ENCODE data around the gene NR2C2AP. TPM values are rescaled to one million over a fixed set of nuclear protein-coding genes. Genes with fewer than 3 reads are reported as not detected.
A peak's percentile ranks its signal among the peaks of the same experiment; 100 is the strongest.
"Not testable (repeated sequence)": the region's sequence is repeated elsewhere in the genome, so short reads cannot be mapped to it uniquely, and the experiment has no call there.

Gene NR2C2AP
- polyA plus RNA-seq, 1 donor = 11.4 TPM

DNA sequence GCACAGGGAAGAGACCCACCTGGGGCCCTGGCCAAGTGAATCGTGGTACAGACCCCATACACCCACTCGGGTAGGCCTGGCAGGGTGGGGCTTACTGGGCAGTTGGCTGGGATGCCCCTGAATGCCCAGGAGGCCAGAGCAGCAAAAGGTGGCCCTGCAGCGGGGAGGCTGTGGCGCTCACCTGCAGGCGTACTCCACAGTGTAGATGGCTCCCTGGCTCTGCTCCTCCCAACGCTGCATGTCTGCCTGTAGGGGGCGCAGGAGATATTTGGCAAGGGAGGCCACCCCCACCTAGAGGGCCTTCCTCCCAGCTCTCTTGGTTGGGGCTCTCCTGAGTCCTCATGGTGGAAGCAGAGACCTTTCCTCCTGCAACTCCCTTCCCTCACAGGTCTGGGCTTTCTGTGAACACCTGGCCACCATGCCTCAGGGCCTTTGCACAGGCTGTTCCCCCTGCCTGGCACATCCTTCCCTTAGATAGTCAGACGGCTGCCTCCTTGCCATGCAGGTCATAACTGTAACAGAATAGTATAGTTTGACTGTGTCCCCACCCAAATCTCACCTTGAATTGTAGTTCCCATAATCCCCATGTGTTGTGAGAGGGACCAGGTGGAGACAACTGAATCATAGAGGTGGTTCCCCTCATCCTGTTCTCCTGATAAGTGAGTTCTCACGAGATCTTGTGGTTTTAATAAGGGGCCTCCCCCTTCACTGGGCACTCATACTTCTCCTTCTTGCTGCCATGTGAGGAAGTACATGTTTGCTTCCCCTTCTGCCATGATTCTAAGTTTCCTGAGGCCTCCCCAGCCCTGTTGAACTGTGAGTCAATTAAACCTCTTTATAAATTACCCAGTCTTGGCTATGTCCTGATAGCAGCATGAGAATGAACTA lies 17.1 kb downstream of the NR2C2AP start:
- no peak for DNase-seq

DNA sequence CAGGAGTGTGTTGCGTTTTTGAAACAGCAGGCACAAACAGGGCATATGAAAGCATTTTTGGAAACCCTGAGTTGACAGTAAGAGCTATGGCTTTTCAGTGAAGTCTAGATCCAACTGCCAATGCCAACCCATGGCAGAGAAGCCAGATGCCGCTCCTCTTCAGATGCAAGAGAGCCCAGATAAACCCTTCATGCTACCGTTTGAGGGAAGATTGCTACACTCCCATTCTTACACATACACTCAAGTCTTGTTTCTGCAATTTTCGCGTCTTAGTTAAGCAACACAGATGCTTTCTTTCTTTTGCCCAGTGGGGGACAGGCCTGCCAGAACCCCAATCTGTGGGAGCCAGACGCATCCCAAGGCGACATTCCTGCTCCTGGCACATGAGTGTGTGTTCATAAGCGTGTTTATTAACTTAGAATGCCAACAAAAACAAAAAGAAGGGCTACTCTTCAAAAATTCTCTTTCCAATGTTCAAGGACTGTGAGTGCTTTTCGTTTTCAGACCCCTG lies 21.7 kb downstream of the NR2C2AP start:
- DNase-seq = no peak

DNA sequence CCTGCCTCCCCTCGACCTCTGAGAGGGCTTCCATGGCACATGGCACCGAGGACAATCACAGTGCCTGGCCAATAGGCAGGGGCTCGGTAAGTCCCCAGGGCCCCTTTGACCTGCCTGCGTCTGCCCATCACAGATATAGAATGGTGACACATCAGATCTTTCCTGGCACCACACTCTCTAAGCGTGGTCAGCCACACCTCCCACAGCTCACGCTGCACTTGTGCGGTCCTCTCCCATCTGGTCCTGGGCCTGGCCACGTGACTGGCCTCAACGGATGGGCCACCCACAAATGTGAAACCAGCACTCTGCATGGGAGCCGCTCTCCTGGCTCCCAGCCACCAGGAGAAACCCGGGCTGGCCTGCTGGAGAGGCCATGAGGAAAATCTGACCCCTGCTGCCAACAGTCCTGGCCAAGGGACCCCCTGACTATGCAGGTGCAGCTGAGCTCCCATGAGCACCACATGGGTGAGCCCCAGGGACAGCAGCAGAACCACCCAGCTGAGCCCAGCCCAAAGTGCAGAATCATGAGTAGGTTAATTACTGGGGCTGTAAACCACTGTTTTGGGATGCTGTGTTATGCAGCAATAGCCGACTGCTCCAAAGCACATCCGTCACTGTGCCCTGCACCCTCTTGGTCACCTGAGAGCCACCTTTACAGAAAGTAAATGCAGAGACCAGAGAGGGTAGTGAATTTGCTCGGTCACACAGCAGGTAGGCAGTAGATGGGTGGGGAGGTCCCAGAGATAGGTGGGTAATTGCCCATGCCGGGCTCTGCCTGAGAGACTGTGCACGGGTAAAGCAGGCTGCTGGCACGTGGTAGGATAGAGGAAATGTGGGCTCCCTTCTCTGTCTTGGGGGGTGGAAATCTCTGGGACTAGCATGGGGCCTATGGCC lies 23.4 kb downstream of the NR2C2AP start:
- DNase-seq = no peak

DNA sequence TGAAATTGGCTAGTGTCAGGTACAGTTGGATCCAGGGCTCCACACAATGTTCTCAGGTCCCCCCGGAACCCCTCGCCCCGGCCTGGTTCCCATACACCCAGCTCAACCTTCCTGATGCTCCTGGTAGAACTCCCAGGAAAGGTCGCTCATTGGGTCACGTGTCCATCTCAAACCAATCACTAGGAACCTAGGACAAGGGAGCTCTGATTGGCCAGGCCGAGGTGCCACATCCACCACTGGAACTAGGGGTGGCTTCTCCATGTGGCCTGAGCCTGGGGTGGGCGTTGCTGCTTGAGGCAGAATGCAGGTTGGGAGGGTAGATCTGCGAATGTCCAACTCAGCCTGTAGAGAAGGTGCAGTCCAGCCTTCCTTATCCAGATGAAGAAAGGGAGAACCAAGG lies 26.3 kb downstream of the NR2C2AP start:
- no peak for DNase-seq

DNA sequence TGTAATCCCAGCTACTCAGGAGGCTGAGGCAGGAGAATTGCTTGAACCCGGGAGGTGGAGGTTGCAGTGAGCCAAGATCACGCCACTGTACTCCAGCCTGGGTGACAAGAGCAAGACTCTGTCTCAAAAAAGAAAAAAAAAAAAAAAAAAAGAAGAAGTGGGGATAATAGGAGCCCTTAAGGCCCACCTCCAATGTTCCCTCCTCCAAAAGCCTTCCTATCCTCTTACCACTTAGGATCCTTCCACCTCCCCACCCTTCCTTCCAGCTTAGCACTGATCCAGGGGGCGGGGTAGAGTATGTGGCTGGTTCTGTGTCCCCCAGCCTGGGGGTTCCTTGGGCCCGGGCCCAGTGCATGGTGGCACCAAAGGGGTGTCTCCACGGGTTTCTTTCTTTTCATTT lies 30.0 kb downstream of the NR2C2AP start:
- DNase-seq = not testable (repeated sequence)

DNA sequence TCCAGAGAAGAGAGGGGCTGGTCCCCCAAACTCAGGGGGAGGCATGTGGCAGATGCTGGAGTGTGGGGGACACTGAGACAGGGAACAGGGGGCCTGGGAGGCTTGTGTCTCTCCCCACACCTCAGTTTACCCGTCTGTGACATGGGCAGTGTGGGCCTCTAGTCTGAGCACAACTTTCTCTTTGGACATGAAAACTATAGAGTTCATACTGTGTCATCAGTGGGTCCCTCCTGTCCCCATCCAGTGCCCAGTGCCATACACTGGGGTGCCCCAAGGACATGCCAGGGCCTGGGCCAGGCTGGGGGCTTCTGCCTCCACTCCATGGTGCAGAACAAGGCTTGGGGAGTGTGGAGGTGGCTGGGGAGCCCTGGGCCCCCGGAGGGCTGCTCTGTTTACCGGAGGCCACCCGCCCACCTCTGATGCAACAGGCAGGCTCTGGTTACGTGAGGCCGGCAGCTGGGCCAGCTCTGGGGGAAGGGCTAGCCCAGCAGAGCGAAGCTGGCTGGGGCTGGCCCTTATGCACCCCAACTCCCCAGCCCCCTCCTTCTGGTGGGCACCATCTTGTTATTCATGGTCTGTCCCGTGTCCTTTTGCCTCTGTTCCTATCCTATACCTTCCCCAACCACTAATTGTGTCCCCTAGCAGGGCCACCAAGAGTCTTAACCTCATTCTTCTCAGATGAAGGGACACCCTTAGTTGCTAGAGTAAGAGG lies 31.2 kb downstream of the NR2C2AP start:
- DNase-seq = no peak

DNA sequence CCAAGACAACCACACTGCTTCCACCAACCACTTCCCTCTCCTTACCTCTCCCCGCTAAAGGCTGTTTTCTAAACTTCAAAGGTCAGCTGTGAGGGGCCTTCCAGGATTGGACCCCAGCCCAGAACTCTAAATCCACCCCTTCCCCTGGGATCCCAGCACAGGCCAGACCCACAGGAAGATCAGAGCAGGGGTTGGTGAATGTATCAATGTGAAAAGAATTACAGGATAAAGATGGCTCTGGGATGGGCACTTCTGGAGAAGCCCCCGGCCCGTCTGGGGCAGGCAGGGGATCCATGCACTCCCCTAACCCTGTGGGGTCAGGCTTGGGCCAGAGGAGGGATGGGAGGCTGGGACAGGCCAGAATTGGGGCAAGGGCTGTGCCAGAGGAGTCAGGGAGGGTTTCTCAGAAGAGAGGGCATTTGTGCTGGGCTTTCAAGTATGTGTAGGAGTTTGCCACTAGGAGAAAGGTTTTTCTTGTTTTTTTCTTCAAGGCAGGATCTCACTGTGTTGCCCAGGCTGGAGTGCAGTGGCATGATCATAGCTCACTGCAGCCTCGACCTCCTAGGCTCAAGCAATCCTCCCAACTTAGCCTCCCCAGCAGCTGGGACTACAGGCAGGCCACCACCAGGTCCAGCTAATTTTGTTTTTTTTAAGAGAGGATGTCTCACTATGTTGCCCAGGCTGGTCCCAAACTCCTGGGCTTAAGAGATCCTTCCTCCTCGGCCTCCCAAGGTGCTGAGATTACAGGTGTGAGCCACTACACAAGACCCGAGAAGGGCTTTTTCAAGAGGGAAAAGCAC lies 32.1 kb downstream of the NR2C2AP start:
- no peak for DNase-seq

DNA sequence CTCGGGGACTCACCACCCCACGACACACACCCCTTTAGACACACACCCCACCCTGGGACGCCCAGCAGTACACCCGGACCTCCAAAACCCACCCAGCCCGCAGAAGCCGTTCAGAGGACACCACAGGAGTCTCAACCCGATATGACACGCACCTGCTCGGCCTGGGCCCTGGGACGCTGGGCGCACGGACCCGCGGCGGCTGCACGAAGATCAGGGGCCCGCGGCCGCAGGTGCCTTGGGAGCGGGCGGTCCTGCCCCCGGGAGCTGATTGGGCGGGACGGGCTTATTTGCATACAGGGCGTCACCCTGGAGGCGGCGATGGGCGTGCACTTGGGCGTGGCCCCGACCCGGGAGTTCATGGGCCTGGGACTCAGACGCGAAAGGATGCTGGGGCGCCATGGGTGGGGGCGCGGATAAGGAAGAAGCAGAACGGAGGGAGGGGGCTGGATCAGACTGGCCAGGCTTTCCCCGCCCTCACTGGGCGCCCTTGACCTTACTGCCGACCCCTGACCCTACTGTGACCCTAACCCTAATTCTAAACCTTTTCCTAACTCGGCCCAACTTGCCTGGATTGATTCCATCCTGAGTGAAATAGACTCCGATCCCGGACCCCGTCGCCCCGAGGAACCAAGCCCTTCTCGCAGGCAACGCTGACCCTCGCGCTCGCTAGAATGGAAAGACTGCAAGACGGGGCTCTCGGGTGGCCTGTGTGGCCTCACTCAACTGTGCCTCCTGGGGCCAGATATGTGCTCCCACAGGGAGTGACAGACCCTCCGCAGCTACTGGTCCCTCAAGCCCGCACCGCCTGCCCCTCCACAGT lies 33.0 kb downstream of the NR2C2AP start, which contains the start of gene MEF2B:
Gene MEF2B (minus strand): TSS at position 211 of the 820 bp plus-strand sequence. CDS start 19,528 bp downstream, outside the sequence.
- peak; percentile 63 for DNase-seq

DNA sequence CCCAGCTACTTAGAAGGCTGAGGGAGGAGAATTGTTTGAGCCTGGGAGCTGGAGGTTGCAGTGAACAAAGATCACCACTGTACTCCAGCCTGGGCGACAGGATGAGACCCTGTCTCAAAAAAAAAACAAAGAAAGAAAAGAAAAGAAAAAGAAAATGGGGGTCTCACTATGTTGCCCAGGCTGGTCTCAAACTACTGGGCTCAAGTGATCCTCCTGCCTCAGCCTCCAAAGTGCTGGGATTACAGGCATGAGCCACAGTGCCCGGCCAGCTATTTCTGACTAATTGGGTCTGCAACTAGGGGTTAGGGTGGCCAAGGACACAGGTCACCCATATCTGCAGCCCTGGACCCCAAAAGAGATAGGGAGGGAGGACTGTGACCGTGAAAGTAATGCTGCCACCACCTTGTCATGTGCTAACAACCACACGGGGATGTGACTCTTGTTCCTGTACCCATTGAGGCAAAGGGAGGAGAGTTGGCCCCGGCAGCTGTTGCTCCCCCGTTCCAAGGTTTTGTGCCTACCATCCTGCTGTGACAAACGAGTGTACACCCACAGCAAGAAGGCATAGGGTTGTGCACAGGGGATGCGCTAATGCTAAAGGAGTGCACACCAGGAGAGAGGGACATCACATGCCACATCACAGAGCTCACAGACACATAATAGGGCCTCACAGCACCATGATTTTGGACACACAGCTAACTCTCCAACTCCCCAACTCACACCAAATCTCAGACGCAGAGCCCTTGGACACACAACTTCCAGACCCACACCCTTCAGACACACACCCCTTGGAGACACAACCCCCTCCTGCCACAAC lies 33.8 kb downstream of the NR2C2AP start:
- DNase-seq = no peak

DNA sequence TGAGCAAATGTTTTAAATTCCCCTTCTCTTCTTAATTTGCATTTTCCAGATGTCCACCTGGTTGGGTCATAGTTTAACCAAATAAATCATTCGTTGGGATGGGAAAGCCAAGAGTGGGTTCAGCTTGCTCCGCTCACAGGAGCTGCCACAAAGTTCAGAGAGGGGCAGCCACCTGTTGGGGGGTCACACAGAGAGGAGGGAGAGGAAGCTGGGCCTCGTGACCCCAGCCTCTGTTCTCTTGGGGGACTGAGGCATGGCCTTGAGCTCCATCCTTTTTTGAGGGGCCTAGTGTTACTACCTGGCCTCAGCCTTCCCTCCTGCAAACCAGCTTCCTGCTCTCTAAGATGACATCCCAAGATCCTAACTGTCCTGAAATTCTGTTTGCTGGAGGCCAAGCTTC lies 35.6 kb downstream of the NR2C2AP start:
- no peak for DNase-seq

DNA sequence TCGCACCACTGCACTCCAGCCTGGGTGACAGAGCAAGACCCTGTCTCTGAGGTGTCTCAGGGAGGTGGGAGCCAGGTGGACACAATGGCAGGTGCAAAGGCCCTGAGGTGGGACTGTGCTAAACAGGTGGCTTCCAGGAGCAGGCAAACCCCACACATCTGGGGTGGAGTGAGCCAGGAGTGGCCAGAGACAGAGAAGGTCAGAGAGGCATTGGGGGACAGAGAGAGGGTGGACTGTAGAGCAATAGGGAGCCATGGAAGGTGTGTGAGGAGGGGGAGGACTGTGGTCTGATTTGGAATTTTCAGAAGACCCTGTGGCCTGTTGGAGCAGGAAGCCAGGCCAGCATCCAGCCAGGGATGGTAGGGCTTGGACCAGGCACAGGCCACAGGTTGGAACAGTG lies 37.8 kb downstream of the NR2C2AP start:
- no peak for DNase-seq

DNA sequence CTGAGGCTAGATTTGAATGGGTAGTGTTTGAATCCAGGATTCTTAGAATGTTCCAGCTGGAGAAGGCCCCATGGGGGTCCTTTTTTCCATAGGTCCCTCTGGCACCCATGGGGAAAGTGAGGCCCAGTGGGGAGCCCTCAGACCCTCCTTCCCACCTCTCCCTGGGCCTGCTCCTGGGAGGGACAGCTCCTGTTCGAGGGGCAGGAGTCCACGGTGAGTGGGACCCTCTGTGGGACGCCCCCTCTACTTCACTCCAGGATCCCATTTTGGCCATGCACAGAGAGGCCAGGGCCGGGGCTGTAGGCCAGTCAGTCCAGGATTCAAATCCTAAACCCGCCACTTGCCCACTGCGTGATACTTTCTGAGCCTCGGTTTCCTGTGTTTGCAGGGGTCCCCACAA lies 40.7 kb downstream of the NR2C2AP start:
- no peak for DNase-seq

DNA sequence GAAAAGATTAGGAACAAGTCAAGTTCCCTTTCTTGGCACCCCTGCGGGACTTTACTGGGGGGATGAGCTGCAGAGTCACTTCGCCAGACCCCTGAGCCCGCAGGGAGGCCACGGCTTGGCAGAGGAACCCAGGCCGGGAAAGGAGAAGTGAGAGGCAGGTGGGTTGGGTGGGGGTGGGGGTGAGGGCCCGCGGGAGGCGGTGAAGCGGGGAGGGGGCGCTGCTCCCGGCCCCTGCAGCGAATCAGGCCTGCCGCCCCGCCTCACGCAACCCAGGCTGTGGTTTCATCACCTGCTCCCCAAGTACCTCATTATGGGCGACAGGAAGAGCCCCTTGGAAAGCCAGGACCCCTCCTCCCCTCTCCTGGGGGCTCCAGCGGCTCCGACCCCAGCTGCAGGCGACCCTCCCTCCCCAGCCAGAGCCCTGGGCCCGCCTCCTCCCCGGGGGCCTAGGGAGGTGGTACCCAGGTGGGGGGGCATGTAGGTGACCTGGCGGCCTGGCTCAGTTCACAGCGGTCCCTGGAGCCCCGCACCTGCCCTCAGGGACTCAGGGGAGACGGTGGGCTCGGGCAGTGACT lies 42.7 kb downstream of the NR2C2AP start:
- no peak for DNase-seq

DNA sequence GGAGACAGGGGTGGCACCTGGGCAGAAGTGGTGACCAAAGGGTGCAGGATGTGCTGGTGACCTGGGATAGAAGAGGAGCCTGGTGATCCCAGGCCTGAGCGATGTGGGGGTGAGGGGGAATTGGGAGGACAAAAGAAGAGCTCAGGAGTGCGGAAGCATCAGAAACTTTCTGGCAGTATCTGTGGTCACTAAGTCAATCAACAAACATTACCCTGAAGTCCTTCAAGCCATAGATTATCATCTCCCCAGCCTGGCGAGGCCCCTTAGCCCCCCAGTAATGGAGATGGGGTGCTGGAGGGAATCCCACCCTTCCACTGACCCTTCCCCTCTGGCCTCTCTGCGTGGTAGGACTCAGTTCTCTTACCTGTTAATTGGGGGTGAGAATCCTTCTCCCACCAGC lies 43.7 kb downstream of the NR2C2AP start:
- DNase-seq = no peak

DNA sequence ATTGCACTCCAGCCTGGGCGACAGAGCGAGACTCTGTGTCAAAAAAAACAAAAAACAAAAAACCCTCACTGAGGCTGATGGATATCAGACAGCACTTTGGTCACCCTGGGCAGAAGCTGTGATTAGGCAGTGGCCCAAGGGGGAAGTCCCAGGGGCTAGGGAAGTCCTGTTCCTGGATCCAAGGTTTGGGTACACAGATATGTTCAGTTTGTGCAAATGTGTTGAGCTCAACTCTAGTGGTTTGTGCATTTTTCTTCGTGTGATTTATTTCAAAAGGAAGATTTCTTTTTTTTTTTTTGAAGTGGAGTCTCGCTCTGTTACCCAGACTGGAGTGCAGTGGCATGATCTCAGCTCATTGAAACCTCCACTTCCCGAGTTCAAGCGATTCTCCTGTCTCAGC lies 45.4 kb downstream of the NR2C2AP start:
- no peak for DNase-seq

DNA sequence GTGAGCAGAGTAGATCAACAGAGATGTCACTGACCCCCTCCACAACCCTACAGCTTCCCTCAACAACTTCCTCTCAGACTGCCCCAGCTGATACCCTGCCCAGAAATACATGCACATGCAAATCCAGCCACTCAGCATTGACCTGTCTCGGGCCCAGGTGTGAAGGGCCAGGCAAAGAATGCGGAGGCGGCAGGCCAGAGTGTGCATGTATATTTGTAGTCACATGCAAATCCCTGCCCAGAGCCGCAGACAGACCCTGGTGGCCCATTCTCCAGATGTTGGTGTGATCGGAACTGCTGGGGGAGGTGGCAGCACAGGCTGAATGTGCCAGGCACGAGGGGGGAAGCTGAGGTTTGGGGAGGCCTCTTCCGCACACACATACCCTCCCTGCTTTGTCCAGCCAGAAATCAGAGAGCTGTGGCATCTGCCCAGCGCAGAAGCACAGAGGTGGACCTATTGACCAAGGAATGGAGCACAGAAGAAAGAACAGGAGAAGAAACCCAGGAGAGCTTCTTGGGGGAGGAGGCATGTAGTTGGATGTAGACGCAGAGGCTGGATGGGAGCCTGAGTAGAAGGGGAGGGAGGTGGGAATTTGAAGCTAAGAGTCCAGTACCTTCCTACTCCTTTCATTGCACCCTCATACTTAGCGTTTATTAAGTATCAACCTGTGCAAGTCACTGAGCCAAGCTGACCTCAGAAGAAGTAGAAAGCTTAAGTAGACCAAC lies 47.6 kb downstream of the NR2C2AP start:
- DNase-seq = no peak

DNA sequence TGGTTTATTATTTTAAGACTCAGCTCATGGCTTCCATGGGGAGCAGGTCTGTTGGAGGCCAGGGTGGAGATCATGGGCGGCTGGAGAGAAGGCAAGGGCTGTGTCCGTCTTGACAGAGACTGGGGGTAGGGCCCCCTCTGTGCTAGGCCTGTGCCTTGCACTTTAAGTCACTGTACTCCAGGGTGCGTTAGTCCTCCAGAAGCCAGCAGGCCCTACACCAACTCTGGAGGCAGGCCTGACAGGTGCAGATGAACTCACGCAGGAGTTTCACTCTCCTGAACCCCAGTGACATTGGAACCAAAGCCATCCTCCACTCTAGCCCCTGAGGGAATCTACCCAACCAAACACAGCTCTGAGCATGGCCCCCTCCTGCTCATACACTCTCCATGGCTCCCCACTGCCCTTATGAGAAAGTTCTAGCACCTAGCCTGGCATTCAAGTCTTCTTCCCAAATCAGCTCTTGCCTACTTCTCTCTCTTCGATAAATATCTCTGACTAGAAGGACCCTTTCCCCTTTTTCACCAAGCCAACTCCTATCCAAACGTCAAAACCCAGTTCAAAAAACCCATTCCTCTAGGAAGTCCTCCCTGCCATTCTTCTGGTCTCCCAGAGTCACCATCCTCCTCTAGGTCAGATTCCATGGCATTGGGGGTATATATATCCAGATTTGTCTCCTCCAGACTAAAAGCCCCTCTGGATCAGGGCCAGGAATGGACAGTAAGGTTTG lies 48.3 kb downstream of the NR2C2AP start:
- no peak for DNase-seq
